Skin of body (tissue), 2 donors: ENCODE data around the gene PEX16. TPM values are rescaled to one million over a fixed set of nuclear protein-coding genes. Genes with fewer than 3 reads are reported as not detected.
"Not testable (repeated sequence)": the region's sequence is repeated elsewhere in the genome, so short reads cannot be mapped to it uniquely, and the experiment has no call there.

Experiments
- DNase-seq: peaks from one replicate; lab custom pipeline; 2025; lab: John Stamatoyannopoulos, UW
- total RNA-seq: library from RNA; depleted of rRNA; stranded (reverse); fragments of >200 nt; gene quantifications from one replicate; pipeline ENCODE4 v1.2.3, GENCODE V29; 2014

The PEX16 gene
- total RNA-seq, 1 donor from 2014 or later, result 9.9 TPM

- DNase-seq, result no peak
Observed at GRCh38 chr11:45918962-45919675, 1.4 kb upstream of the PEX16 start.

DNA sequence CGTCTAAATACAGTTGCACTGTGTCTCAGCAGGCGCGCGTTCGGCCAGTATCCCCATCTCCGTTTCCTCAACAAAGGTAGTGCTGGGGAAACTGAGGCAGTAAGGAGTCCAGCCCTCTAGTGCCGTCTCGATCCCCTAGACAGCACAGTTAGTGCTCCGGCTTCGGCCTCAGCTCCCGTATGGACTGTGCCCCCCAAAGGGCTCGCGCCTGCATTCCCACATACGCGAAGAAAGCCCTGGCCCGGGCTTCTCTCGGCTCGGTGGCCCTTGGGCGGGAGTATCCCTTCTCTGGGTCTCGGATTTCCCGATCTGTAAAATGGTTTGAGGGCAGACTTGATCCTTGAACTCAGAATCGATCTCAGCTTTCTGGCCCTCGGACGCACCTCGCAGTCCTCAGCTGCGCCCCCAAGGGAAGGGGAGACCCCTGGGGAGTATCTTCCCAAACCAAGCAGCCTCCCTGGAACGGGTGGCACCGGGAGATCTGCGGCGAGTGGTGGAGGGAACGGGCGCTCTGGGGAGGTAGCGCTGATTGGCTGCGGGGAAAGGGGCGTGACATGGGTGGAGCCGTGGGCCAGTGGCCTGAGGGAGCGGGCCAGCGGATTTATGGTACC lies 759 bp upstream of the PEX16 start:
- DNase-seq, result no peak

DNA sequence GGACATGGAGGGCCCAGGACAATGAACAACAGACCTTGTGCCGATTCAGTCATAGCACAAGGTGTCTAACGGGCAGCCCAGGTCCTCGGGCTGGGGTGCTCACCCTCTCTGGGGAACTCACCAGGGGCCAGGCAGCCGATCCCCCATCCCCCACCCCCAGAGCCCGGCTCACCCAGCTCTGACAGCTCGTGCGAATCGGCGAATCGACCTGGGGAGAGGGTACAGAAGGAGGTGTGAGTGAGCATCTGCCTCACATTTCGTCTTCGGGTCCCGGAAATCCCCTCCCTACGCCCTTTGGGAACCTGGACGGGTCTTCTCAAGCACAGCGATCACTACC lies 423 bp downstream of the PEX16 start:
- no peak for DNase-seq

DNA sequence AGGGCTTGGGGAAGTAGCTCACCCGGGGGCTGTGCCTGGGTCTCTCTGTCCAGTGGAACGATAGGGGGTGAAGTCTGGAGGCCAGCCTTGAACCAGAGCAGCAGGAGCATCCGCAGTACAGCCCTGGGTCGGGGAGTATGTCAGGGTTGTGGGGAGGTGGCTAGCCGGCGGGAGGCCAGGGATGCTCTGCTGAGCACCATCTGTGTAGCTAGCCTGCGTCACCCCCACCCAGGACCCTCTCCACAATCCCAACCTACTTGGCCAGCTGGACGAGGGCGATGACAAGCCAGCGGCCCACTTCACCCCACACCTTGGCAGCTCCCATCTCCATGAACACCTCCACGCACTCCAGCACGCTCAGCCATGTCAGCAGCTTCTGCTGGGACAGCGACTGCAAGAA lies 2.2 kb downstream of the PEX16 start:
- no peak for DNase-seq

DNA sequence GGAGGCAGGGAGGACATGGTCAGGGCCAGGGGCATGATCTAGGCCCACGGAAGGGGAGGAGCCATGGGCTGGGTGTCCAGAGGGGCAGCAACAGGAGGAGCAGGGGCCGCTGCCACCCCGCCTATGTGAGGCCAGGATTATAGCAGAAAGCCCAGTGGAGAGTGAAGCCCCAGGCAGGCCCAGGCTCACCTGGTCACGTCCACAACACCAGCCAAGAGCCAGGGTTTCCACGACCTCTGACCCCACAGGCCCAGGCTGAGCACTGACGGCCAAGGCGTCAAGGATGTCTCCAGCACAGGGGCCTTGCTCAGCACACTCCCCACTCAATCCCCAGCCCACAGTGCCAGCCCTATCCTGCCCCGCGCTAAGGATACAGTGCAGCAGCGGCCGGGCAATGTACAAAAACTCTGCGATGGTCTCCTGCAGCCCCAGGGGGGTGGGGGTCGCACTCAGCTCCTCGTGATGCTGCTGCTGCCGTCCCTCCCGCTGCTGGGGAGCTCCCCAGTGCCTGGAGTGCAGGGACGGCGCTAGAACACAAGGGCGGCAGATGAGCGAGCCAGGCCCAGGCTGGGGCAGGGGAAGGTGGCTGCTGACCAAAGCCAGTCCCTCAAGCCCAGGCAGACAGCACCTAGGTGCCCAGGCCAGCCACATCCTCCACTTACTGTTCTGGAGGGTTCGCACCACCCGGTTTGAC lies 3.6 kb downstream of the PEX16 start:
- no peak for DNase-seq

- no peak for DNase-seq
Observed at GRCh38 chr11:45913514-45913913, 4.2 kb downstream of the PEX16 start.

- no peak for DNase-seq
Observed at GRCh38 chr11:45910623-45911022, 7.1 kb downstream of the PEX16 start.

DNA sequence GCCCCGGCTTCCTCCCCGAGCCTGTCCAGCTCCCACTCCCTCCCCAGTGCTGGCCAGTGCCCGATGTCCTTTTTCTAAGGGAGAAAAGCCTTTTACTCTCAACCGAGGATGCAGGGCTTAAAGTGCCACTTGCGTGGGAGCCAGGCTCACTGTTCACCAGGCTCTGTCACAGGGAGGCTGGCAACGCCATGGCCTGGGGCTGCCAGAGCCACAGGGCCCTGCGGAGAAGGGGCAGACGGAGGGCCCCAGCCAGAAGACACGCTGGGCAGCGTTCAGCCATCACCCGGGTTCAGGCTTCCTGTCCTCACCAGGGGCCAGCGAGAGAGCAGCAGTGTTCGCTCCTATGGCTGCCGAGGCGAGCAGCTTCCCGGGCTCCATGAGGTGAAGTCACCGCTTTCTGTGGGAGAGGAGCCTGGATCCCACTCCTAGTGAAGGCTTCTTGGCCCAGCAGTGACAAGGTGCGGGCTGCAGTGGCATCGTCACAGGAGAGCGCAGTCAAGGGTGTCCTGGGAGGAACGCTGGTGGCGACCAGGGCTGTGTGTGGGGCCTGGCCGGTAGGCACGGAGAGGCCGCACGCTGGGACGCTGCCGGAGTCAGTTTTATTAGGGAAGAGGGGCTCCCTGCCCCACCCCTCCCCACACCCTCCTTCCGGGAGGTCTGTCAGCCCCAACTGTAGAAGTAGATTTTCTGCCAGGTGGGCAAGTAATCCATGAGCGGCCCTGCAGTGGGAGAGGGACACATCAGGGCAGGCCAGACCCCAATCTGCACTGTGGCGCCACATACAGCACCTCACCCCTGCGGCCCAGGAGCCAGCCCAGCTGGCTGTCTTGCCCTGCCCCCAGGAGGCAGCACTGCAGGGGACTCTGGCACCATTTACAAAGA lies 7.8 kb downstream of the PEX16 start:
- DNase-seq, result no peak

GRCh38 chr11:45907911-45908370 lies 9.7 kb downstream of the PEX16 start:
- no peak for DNase-seq

DNA sequence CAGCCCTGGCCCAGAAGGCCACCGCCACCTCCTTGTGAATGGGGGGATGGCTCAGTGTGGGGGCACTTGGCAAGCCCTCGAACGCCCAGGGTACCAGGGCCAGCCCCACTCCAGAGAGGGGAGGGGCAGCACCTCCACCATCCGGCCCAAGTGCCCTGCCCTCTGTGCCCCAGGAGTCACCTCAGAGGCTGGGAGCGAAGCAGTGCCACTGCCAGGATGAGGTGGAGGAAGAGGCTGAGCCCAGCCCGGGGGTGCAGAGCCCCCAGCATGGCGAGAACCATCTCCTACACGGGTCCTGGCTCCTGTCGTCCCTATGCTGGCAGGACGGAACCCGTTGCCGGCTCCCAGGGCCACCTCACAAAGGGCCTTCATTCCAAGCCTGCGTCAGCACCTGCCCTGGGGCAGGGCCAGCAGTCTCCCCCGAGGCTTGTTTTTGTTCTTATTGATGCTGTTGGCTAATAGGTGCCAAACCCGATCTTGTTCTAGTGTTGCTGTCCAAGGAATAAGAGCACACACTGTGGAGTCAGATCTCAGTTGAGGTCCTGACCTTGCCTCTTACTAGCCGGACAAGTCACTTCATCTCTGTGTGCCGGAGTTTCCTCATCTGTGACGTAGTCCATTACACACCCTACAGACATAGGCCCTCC lies 10.6 kb downstream of the PEX16 start, which contains the start of gene FREY1:
Gene FREY1 (minus strand): TSS at position 307 of the 647 bp plus-strand sequence. CDS start 26 bp downstream, at position 281.
- no peak for DNase-seq

DNA sequence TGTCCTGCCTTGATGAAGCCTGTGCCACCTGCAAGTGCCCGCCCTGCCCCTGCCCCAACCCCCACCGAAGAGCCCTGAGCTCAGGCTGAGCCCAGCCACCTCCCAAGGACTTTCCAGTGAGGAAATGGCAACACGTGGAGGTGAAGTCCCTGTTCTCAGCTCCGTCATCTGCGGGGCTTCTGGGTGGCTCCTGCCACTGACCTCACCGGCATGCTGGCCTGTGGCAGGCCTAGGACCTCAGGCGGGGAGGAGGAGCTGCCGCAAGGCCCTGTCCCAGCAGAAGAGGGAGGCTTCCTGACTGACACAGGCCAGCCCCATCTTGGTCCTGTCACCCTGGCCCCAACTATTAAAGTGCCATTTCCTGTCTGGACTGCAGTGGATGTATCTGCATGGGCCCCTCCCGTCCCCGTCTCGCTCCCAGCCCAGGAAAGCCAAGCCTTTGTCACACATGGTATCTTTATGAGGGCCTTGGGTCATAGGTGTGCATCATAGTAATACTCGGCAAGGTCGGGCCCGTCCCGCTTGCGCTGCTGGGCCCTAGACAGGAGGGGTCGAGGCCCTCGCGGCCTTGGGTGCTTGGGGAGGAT lies 11.5 kb downstream of the PEX16 start:
- no peak for DNase-seq

DNA sequence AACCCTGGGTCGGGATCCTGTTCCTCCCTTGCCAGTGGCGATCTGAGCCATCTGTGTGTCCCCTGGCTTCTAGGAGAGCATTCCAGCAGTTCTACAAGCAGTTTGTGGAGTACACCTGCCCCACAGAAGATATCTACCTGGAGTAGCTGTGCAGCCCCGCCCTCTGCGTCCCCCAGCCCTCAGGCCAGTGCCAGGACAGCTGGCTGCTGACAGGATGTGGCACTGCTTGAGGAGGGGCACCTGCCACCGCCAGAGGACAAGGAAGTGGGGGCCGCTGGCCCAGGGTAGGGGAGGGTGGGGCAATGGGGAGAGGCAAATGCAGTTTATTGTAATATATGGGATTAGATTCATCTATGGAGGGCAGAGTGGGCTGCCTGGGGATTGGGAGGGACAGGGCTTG lies 12.1 kb downstream of the PEX16 start:
- DNase-seq, result not testable (repeated sequence)

- DNase-seq, result no peak
Observed at GRCh38 chr11:45905095-45905494, 12.6 kb downstream of the PEX16 start.

- no peak for DNase-seq
Observed at GRCh38 chr11:45904309-45904915, 13.3 kb downstream of the PEX16 start.

GRCh38 chr11:45902452-45903380 lies 15.0 kb downstream of the PEX16 start:
- DNase-seq, result no peak

- DNase-seq, result no peak
Observed at GRCh38 chr11:45901626-45902025, 16.1 kb downstream of the PEX16 start.

DNA sequence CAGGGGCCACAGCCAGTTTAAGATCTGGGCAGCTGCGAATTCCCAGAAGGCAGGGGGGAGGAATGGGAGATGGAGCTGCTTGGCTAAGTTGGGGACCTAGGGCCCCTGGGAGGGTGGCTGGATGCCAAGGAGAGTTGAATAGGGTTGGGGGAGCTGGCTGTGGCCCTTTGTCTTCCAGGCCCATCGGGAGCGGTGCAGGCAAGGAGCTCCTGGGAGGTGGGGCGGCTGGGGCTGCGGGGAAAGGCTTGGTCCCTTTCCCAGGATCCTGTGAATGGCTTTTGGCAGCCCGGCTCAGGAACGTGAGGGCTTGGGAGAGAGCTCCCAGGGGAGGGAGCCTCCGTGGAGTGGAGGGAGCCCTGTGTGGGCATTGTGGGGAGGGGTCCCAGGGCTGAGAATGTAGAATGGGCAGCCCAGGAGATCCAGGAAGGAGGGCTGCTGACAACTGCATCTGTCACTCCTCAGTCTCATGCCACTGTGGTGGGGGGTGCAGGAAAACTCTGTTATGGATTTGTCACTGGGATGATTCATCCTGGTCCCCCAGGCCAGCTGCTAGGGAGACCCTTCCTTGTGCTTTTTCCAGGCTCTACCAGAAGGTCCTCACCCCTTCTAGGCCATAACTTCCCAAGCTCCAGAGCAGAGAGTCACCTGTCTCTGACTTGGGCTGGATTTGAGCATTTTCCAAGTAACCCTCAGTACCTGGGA lies 16.6 kb downstream of the PEX16 start:
- DNase-seq, result no peak

- DNase-seq, result not testable (repeated sequence)
Observed at GRCh38 chr11:45900175-45900800, 17.4 kb downstream of the PEX16 start.
